Natural killer cell (primary cell): ENCODE results near the gene DOK6. TPM values are rescaled to one million over a fixed set of nuclear protein-coding genes. Genes with fewer than 3 reads are reported as not detected.

Experiments
- ATAC-seq, 3 donors: fragments of 150-1000 bp in 2 of 3; fragments of 200-7000 bp in 1 of 3; cut with Tn5 transposase; 1 replicate in 1 of 3; 2 replicates in 2 of 3; pipeline ENCODE4 v1.10.0; 2021; ENCODE audit warnings: mild to moderate bottlenecking in 2 of 3, moderate library complexity in 2 of 3
- DNase-seq, 2 donors: peaks; one replicate each; pipeline versions ENCODE4 v3.0.0 to v3.0.0-alpha.2; 2013 to 2021; ENCODE audit warnings: mixed read lengths in 1 of 2
- H3K27ac ChIP-seq: one replicate; pipeline ENCODE4 v1.5.1; 2013; ENCODE audit warnings: mild to moderate bottlenecking, low read length
- H3K27me3 ChIP-seq: one replicate; pipeline ENCODE4 v1.6.1; 2013; ENCODE audit warnings: low read length; ENCODE audit not compliant: control insufficient read depth, insufficient read depth
- H3K36me3 ChIP-seq: one replicate; pipeline ENCODE4 v1.6.1; 2013; ENCODE audit warnings: low read length; ENCODE audit not compliant: control insufficient read depth, insufficient read depth
- H3K4me1 ChIP-seq: one replicate; pipeline ENCODE4 v1.6.1; 2013; ENCODE audit warnings: low read length; ENCODE audit not compliant: control insufficient read depth, insufficient read depth
- H3K4me3 ChIP-seq: one replicate; pipeline ENCODE4 v1.5.1; 2013; ENCODE audit warnings: low read length
- H3K9me3 ChIP-seq: one replicate; pipeline ENCODE4 v1.6.1; 2013; ENCODE audit warnings: low read length; ENCODE audit not compliant: control insufficient read depth, insufficient read depth
- H3K27ac Mint-ChIP-seq, 2 donors: one replicate each; pipeline ENCODE4 v1.8.0; 2022; ENCODE audit warnings: mild to moderate bottlenecking in 2 of 2, mixed read lengths in 2 of 2, moderate library complexity in 1 of 2
- H3K27me3 Mint-ChIP-seq, 2 donors: one replicate each; pipeline ENCODE4 v1.8.0; 2022; ENCODE audit warnings: low read depth in 2 of 2, mixed read lengths in 2 of 2
- H3K36me3 Mint-ChIP-seq: one replicate; pipeline ENCODE4 v1.8.0; 2022; ENCODE audit warnings: mixed read lengths
- H3K4me1 Mint-ChIP-seq, 2 donors: one replicate each; pipeline ENCODE4 v1.8.0; 2022; ENCODE audit warnings: mixed read lengths in 2 of 2
- H3K4me3 Mint-ChIP-seq: one replicate; pipeline ENCODE4 v1.8.0; 2022; ENCODE audit warnings: mild to moderate bottlenecking, moderate library complexity, mixed read lengths
- H3K9me3 Mint-ChIP-seq, 2 donors: one replicate each; pipeline ENCODE4 v1.8.0; 2022; ENCODE audit warnings: mixed read lengths in 2 of 2
- WGBS: methylation state at CpG from one replicate; pipeline ENCODE4 v1.1.7; 2013; ENCODE audit warnings: missing lambda C conversion rate; ENCODE audit not compliant: insufficient coverage; 5-methylcytosine and 5-hydroxymethylcytosine counted together
- intact Hi-C: fragments of 100-400 bp; cut with micrococcal nuclease; formaldehyde crosslinking; loops from one replicate; pipeline ENCODE4 v1.14.2; 2022
- total RNA-seq, 4 donors: library from RNA; stranded (reverse); fragments of 120-200 nt in 1 of 4; gene quantifications; one replicate each; pipeline versions ENCODE4 v1.2.3 to v1.2.4, GENCODE V29; 2013 to 2022
- TF ChIP-seq, protein P1 (sequence below): fragments of 200-600 bp; IDR thresholded peaks from one replicate; pipeline ENCODE4 v1.8.0; 2022; ENCODE audit warnings: antibody characterized with exemption

Gene DOK6
- total RNA-seq, 3 donors from 2014 or later (not counting 1 experiment from before 2014, with no cell fraction given) = 0.02 TPM; not detected in 2

DNA sequence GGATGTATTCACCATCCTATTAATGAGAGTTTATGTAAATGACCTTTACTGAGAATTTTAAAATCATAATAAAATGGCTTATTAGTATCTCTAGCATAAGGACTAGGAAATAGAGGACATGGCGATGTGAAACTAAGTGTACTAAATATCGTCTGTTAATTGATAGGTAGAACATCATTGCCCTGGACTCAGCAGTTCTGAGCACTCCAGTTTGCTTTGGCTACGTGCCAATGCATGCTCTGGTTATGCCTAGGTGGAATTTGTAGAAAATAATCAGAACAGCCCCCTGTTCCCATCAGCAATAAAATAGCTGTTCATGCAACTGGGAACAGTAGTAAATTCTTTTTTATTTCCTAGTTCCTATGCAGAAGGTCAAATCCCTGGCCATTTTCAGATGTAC is 247.8 kb downstream of the DOK6 start:
- ATAC-seq = no peak
- no peaks in the 10 kb centered on the region for H3K36me3 ChIP-seq
- H3K4me1 Mint-ChIP-seq = no peaks in the 10 kb centered on the region
- H3K4me3 Mint-ChIP-seq = no peak overlapping the region
- H3K9me3 Mint-ChIP-seq = no peaks in the 10 kb centered on the region
- intact Hi-C loops = no loop called here
- no peak overlapping the region for H3K4me3 ChIP-seq
- no peaks in the 10 kb centered on the region for H3K9me3 ChIP-seq
- WGBS = 79% methylated on average over 3 of the region's 3 CpGs
- H3K27ac ChIP-seq = no peak overlapping the region
- H3K27ac Mint-ChIP-seq = no peak overlapping the region
- no peaks in the 10 kb centered on the region for H3K4me1 ChIP-seq
- TF ChIP-seq, protein P1, sequence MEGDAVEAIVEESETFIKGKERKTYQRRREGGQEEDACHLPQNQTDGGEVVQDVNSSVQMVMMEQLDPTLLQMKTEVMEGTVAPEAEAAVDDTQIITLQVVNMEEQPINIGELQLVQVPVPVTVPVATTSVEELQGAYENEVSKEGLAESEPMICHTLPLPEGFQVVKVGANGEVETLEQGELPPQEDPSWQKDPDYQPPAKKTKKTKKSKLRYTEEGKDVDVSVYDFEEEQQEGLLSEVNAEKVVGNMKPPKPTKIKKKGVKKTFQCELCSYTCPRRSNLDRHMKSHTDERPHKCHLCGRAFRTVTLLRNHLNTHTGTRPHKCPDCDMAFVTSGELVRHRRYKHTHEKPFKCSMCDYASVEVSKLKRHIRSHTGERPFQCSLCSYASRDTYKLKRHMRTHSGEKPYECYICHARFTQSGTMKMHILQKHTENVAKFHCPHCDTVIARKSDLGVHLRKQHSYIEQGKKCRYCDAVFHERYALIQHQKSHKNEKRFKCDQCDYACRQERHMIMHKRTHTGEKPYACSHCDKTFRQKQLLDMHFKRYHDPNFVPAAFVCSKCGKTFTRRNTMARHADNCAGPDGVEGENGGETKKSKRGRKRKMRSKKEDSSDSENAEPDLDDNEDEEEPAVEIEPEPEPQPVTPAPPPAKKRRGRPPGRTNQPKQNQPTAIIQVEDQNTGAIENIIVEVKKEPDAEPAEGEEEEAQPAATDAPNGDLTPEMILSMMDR = no peak
- H3K36me3 Mint-ChIP-seq = no peaks in the 10 kb centered on the region
- peaks cover 10% of the 10 kb centered on the region for H3K27me3 ChIP-seq
- no peak for DNase-seq
- H3K27me3 Mint-ChIP-seq = peaks cover 19 to 54% of the 10 kb centered on the region in 2 donors

DNA sequence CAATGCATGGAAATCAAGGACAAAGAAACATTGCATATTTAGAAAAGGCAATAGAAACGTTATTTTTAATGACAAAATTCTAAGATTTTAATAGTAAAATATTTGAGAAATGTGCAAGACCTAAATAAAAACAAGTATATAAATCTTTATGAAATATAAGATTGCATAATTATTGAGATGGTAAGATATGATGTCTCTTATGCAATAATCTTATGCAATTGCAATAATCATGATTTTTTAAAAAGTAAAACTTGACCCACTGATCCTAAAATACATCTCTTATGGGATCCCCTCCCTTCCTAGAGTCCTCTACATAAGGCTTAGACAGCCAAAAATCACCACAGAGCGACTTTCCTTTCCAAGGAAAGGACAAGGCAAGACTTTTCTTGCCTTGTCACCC is 249.0 kb downstream of the DOK6 start:
- Mint-ChIP-seq H3K4me1 (no peaks in the 10 kb centered on the region), H3K36me3 (no peaks in the 10 kb centered on the region), H3K9me3 (no peaks in the 10 kb centered on the region), H3K27me3 (peaks cover 26 to 56% of the 10 kb centered on the region in 2 donors), H3K4me3 (no peak overlapping the region), H3K27ac (no peak overlapping the region)
- Histone ChIP-seq H3K4me3 (no peak overlapping the region), H3K27me3 (peaks cover 8% of the 10 kb centered on the region), H3K4me1 (no peaks in the 10 kb centered on the region), H3K27ac (no peak overlapping the region), H3K36me3 (no peaks in the 10 kb centered on the region), H3K9me3 (no peaks in the 10 kb centered on the region)
- TF ChIP-seq, protein P1 = no peak
- intact Hi-C loops = no loop called here
- ATAC-seq (no peak), DNase-seq (no peak)
- 76% methylated on average over 1 of the region's 2 CpGs for WGBS

DNA sequence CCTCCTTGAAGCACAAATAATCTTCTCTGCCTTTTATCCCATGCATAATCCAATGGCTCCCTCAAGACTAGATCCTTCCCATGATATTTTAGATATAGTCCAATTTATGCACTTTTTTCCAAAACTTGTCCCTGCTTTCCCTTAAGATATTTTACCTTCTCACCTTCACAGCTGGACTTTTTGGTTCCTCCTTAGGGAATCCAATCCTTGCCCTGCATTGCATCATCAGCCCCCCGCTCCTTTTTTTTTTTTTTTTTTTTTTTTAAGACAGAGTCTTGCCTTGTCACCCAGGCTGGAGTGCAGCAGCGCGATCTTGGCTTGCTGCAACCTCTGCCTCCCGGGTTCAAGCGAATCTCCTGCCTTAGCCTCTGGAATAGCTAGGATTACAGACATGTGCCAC is 250.6 kb downstream of the DOK6 start:
- intact Hi-C loops = no loop called here
- no peak overlapping the region for H3K27ac ChIP-seq
- no peaks in the 10 kb centered on the region for H3K36me3 ChIP-seq
- WGBS = 87% methylated on average over 5 of the region's 5 CpGs
- no peaks in the 10 kb centered on the region for H3K4me1 Mint-ChIP-seq
- peaks cover 6% of the 10 kb centered on the region for H3K27me3 ChIP-seq
- H3K9me3 Mint-ChIP-seq = no peaks in the 10 kb centered on the region
- no peak for DNase-seq
- H3K36me3 Mint-ChIP-seq = no peaks in the 10 kb centered on the region
- H3K27ac Mint-ChIP-seq = no peak overlapping the region
- no peaks in the 10 kb centered on the region for H3K9me3 ChIP-seq
- no peaks in the 10 kb centered on the region for H3K4me1 ChIP-seq
- no peak overlapping the region for H3K4me3 ChIP-seq
- H3K27me3 Mint-ChIP-seq = peaks cover 33 to 59% of the 10 kb centered on the region in 2 donors
- TF ChIP-seq, protein P1 = no peak
- no peak overlapping the region for H3K4me3 Mint-ChIP-seq
- no peak for ATAC-seq

DNA sequence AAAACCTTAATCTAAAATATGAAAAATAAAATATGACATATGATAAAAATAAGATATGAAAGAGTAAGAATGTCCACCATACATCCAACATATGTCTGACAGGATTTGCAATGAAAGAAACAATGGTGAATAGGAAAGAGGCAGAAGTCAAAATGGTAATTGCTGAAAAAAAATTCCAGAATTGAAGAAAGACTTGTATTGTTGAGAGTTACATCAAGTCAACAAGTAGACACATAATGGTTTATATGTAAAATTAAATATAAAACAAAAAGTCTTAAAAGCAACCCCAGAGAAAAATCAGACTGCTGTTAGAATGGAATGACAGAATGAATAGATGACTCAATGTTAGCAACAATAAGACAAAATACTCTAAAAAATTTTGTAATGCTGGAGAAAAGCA is 255.1 kb downstream of the DOK6 start:
- Mint-ChIP-seq H3K4me1 (no peaks in the 10 kb centered on the region), H3K27me3 (peaks cover 20 to 60% of the 10 kb centered on the region in 2 donors), H3K27ac (no peak overlapping the region), H3K4me3 (no peak overlapping the region), H3K9me3 (no peaks in the 10 kb centered on the region), H3K36me3 (no peaks in the 10 kb centered on the region)
- intact Hi-C loops = no loop called here
- Histone ChIP-seq H3K27me3 (peaks cover 2% of the 10 kb centered on the region), H3K36me3 (no peaks in the 10 kb centered on the region), H3K4me1 (no peaks in the 10 kb centered on the region), H3K27ac (no peak overlapping the region), H3K4me3 (no peak overlapping the region), H3K9me3 (no peaks in the 10 kb centered on the region)
- DNase-seq = no peak
- TF ChIP-seq, protein P1 = no peak
- ATAC-seq = no peak
